Fibroblast of skin of right quadriceps (primary cell): Measurements from ENCODE around the gene ADSS1.
A peak's percentile ranks its signal among the peaks of the same experiment; 100 is the strongest.
"Not testable (repeated sequence)": the region's sequence is repeated elsewhere in the genome, so short reads cannot be mapped to it uniquely, and the experiment has no call there.

Experiments
- DNase-seq: peaks from one replicate; pipeline ENCODE4 v3.0.0-alpha.2; 2013

Gene ADSS1

GRCh38 chr14:104718147-104718546 lies 5.9 kb upstream of the ADSS1 start:
- no peak for DNase-seq

GRCh38 chr14:104718871-104719270 lies 5.2 kb upstream of the ADSS1 start:
- DNase-seq, result no peak

GRCh38 chr14:104719343-104719742 lies 4.7 kb upstream of the ADSS1 start:
- no peak for DNase-seq

GRCh38 chr14:104721505-104722431 lies 2.3 kb upstream of the ADSS1 start:
- no peak for DNase-seq

- no peak for DNase-seq
Measured at GRCh38 chr14:104722938-104723650, 935 bp upstream of the ADSS1 start.

- no peak for DNase-seq
Measured at GRCh38 chr14:104724407-104724980, 465 bp downstream of the ADSS1 start.

- DNase-seq, result peak; percentile 41
Measured at GRCh38 chr14:104724981-104725771, 1.1 kb downstream of the ADSS1 start.

- DNase-seq, result no peak
Measured at GRCh38 chr14:104725772-104726548, 1.9 kb downstream of the ADSS1 start.

- no peak for DNase-seq
Measured at GRCh38 chr14:104726600-104727451, 2.8 kb downstream of the ADSS1 start.

GRCh38 chr14:104728631-104729030 lies 4.6 kb downstream of the ADSS1 start:
- DNase-seq, result no peak

- DNase-seq, result not testable (repeated sequence)
Measured at GRCh38 chr14:104729176-104729834, 5.3 kb downstream of the ADSS1 start.

GRCh38 chr14:104729835-104730181 lies 5.8 kb downstream of the ADSS1 start:
- DNase-seq, result no peak

- no peak for DNase-seq
Measured at GRCh38 chr14:104730487-104730886, 6.5 kb downstream of the ADSS1 start.

GRCh38 chr14:104731320-104732294 lies 7.6 kb downstream of the ADSS1 start:
- DNase-seq, result no peak

GRCh38 chr14:104732355-104732804 lies 8.4 kb downstream of the ADSS1 start:
- DNase-seq, result no peak

- DNase-seq, result no peak
Measured at GRCh38 chr14:104732931-104733681, 9.1 kb downstream of the ADSS1 start.

GRCh38 chr14:104734051-104734587 lies 10.1 kb downstream of the ADSS1 start:
- DNase-seq, result no peak

- DNase-seq, result no peak
Measured at GRCh38 chr14:104734601-104734990, 10.6 kb downstream of the ADSS1 start.
